Activated T-cell treated with anti-CD3 and anti-CD28 coated beads, Interleukin-2, amount 50 U/mL, for 24 hours (primary cell): ENCODE data around the gene RAD51B.
"Not testable (repeated sequence)": the region's sequence is repeated elsewhere in the genome, so short reads cannot be mapped to it uniquely, and the experiment has no call there.

ENCODE experiments used
- DNase-seq: peaks from one replicate; pipeline ENCODE4 v3.0.0-alpha.2; 2020
- H3K27ac Mint-ChIP-seq: 2 replicates; pipeline ENCODE4 v1.8.0; 2020; ENCODE audit warnings: mild to moderate bottlenecking, mixed read lengths
- H3K27me3 Mint-ChIP-seq: 2 replicates; pipeline ENCODE4 v1.8.0; 2020; ENCODE audit warnings: mixed read lengths
- H3K36me3 Mint-ChIP-seq: 2 replicates; pipeline ENCODE4 v1.8.0; 2020; ENCODE audit warnings: low read depth, mixed read lengths
- H3K4me1 Mint-ChIP-seq: 2 replicates; pipeline ENCODE4 v1.8.0; 2020; ENCODE audit warnings: low read depth, mixed read lengths
- H3K4me3 Mint-ChIP-seq: 2 replicates; pipeline ENCODE4 v1.8.0; 2020; ENCODE audit warnings: mild to moderate bottlenecking, moderate library complexity, mixed read lengths
- H3K9me3 Mint-ChIP-seq: 2 replicates; pipeline ENCODE4 v1.8.0; 2020; ENCODE audit warnings: mixed read lengths

Gene RAD51B

DNA sequence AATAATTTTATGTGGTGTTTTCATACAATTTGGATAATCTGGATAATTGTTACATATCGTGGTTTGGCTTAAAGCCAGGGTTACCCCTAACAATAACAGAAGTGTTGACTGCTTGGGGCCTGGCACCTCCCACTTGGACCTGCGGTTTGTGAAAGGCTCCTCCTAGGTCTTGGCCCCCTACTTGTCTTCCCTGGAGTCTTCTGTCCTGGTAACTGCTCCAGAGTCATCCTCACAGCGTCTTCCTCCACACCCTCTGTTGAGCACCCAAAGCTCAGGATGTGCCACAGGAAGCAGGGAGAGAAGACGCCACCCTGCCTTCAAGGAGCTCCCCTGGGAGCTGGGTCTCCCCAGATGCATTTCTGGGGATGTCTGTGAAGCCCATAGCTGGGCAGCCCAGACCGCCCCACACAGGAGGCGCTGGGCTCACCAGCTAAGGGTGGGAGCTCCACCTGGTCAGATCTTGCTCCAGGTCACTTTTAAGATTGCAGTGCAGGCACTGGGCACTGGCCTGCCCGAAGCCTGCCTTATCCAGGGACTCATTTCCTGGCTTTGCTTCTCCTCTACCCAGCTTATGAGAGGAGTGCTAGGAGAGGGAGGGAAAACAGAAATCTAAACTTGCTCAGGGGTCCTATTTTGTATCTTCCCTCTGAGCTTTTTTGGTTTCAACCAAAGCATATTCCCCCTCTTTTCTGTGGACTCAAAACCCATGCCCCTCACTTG lies 875.1 kb downstream of the RAD51B start:
- Mint-ChIP-seq H3K4me3 (no peak overlapping the region), H3K4me1 (peaks cover 27% of the 10 kb centered on the region), H3K27me3 (no peaks in the 10 kb centered on the region), H3K27ac (peak overlapping the region; percentile 19), H3K36me3 (no peaks in the 10 kb centered on the region), H3K9me3 (no peaks in the 10 kb centered on the region)
- peak; percentile 25 for DNase-seq

GRCh38 chr14:68695326-68695768 lies 875.8 kb downstream of the RAD51B start:
- DNase-seq: no peak
- H3K4me3 Mint-ChIP-seq: no peak overlapping the region
- H3K27ac Mint-ChIP-seq: peak overlapping the region; percentile 19

GRCh38 chr14:68695856-68696255 lies 876.3 kb downstream of the RAD51B start:
- Mint-ChIP-seq H3K9me3 (no peaks in the 10 kb centered on the region), H3K27ac (peak overlapping the region; percentile 40), H3K4me3 (no peak overlapping the region), H3K4me1 (peaks cover 27% of the 10 kb centered on the region), H3K27me3 (no peaks in the 10 kb centered on the region), H3K36me3 (no peaks in the 10 kb centered on the region)
- DNase-seq: no peak

More at GRCh38 chr14:68695326-68695768, 875.8 kb downstream of the RAD51B start:
- H3K4me1 Mint-ChIP-seq: peaks cover 27% of the 10 kb centered on the region
- no peaks in the 10 kb centered on the region for H3K27me3 Mint-ChIP-seq
- H3K9me3 Mint-ChIP-seq: no peaks in the 10 kb centered on the region
- no peaks in the 10 kb centered on the region for H3K36me3 Mint-ChIP-seq

- no peak for DNase-seq
- Mint-ChIP-seq H3K4me3 (no peak overlapping the region), H3K27me3 (no peaks in the 10 kb centered on the region), H3K27ac (no peak overlapping the region), H3K36me3 (no peaks in the 10 kb centered on the region), H3K4me1 (peaks cover 28% of the 10 kb centered on the region), H3K9me3 (no peaks in the 10 kb centered on the region)
Measured at GRCh38 chr14:68696266-68696665, 876.7 kb downstream of the RAD51B start.

- H3K27ac Mint-ChIP-seq: no peak overlapping the region
- no peaks in the 10 kb centered on the region for H3K36me3 Mint-ChIP-seq
Measured at GRCh38 chr14:68696721-68697495, 877.3 kb downstream of the RAD51B start.

DNA sequence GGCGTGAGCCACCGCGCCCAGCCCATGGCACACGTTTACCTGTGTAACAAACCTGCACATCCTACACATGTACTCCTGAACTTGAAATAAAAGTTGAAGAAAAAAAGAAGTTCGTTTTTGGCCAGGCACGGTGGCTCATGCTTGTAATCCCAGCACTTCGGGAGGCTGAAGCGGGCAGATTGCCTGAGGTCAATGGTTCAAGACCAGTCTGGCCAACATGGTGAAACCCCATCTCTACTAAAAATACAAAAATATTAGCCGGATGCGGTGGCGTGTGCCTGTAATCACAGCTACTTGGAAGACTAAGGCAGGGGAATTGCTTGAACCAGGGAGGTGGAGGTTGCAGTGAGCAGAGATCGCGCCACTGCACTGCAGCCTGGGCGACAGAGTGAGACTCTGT lies 879.2 kb downstream of the RAD51B start:
- DNase-seq, H3K4me3 Mint-ChIP-seq, H3K27ac Mint-ChIP-seq, H3K27me3 Mint-ChIP-seq, H3K36me3 Mint-ChIP-seq, H3K9me3 Mint-ChIP-seq: not testable (repeated sequence)
- H3K4me1 Mint-ChIP-seq: peaks cover 37% of the 10 kb centered on the region

More at GRCh38 chr14:68696721-68697495, 877.3 kb downstream of the RAD51B start:
- peaks cover 29% of the 10 kb centered on the region for H3K4me1 Mint-ChIP-seq
- no peak overlapping the region for H3K4me3 Mint-ChIP-seq
- no peaks in the 10 kb centered on the region for H3K27me3 Mint-ChIP-seq
- DNase-seq: no peak
- no peaks in the 10 kb centered on the region for H3K9me3 Mint-ChIP-seq

GRCh38 chr14:68701001-68701741 lies 881.6 kb downstream of the RAD51B start:
- Mint-ChIP-seq H3K4me3 (no peak overlapping the region), H3K27ac (no peak overlapping the region), H3K27me3 (no peaks in the 10 kb centered on the region), H3K36me3 (no peaks in the 10 kb centered on the region), H3K9me3 (no peaks in the 10 kb centered on the region), H3K4me1 (peaks cover 17% of the 10 kb centered on the region)
- DNase-seq: no peak

- Mint-ChIP-seq H3K4me1 (peaks cover 17% of the 10 kb centered on the region), H3K9me3 (no peaks in the 10 kb centered on the region), H3K36me3 (no peaks in the 10 kb centered on the region), H3K27ac (no peak overlapping the region), H3K4me3 (no peak overlapping the region), H3K27me3 (no peaks in the 10 kb centered on the region)
- DNase-seq: no peak
Measured at GRCh38 chr14:68702135-68702534, 882.6 kb downstream of the RAD51B start.

- no peak overlapping the region for H3K27ac Mint-ChIP-seq
- H3K4me1 Mint-ChIP-seq: peaks cover 17% of the 10 kb centered on the region
- H3K27me3 Mint-ChIP-seq: no peaks in the 10 kb centered on the region
- no peaks in the 10 kb centered on the region for H3K36me3 Mint-ChIP-seq
- DNase-seq: no peak
- no peak overlapping the region for H3K4me3 Mint-ChIP-seq
- no peaks in the 10 kb centered on the region for H3K9me3 Mint-ChIP-seq
Measured at GRCh38 chr14:68702578-68702977, 883.0 kb downstream of the RAD51B start.

DNA sequence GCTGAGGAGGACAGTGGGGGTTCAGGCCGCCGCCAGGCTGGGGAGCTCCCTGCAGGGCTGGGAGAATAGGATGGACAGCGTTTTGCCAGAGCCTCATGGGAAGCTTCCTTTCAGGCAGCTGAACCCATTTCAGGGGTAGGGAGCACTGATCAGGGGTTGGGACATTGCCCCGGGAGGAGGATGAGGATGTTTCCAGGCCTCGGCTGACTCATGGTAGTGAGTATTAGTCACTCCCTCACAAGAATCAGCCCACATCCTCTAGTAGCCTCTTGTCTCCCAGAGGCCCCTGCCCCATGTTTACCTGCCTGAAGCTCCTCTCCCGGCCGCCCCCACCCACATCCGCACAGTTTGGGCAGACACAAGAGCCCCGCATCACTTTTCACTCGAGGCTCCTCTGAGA lies 883.5 kb downstream of the RAD51B start:
- peaks cover 17% of the 10 kb centered on the region for H3K4me1 Mint-ChIP-seq
- H3K9me3 Mint-ChIP-seq: no peaks in the 10 kb centered on the region
- H3K36me3 Mint-ChIP-seq: no peaks in the 10 kb centered on the region
- peak overlapping the region; percentile 29 for H3K27ac Mint-ChIP-seq
- no peaks in the 10 kb centered on the region for H3K27me3 Mint-ChIP-seq
- DNase-seq: no peak
- H3K4me3 Mint-ChIP-seq: no peak overlapping the region

GRCh38 chr14:68704736-68705720 lies 885.4 kb downstream of the RAD51B start:
- no peaks in the 10 kb centered on the region for H3K9me3 Mint-ChIP-seq
- peaks cover 17% of the 10 kb centered on the region for H3K4me1 Mint-ChIP-seq
- no peak overlapping the region for H3K4me3 Mint-ChIP-seq
- no peak for DNase-seq
- no peaks in the 10 kb centered on the region for H3K27me3 Mint-ChIP-seq
- no peak overlapping the region for H3K27ac Mint-ChIP-seq
- H3K36me3 Mint-ChIP-seq: no peaks in the 10 kb centered on the region

- Mint-ChIP-seq H3K4me1 (peaks cover 17% of the 10 kb centered on the region), H3K36me3 (no peaks in the 10 kb centered on the region), H3K9me3 (no peaks in the 10 kb centered on the region), H3K27me3 (no peaks in the 10 kb centered on the region), H3K4me3 (no peak overlapping the region), H3K27ac (no peak overlapping the region)
- no peak for DNase-seq
Measured at GRCh38 chr14:68705741-68706283, 886.2 kb downstream of the RAD51B start.

DNA sequence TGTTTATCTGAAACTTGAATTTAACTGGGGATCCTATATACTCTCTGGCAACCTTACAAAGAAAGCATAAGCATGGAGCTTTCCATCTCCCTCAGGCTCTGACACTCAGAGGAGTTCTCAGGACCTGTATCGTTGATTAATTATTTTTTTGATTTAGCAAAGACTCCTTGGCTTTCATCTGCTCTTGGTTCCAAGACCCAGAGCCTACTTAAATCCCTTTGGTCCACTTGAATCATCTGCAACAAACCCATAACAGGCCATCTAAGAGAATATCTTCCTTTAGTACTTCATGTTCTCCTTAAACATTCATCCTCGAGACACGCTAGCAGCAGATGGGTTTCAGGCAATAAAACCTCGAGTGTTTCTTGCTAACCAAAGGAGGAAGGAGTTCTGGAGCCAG lies 887.9 kb downstream of the RAD51B start:
- DNase-seq: no peak
- Mint-ChIP-seq H3K36me3 (no peaks in the 10 kb centered on the region), H3K27me3 (no peaks in the 10 kb centered on the region), H3K9me3 (no peaks in the 10 kb centered on the region), H3K27ac (no peak overlapping the region), H3K4me3 (no peak overlapping the region), H3K4me1 (peaks cover 27% of the 10 kb centered on the region)
